Astrocyte (in vitro differentiated cells and primary cell): Measurements from ENCODE around the gene EIF3L. TPM values are rescaled to one million over a fixed set of nuclear protein-coding genes. Genes with fewer than 3 reads are reported as not detected.

Source experiments
- DNase-seq: peaks from one replicate; pipeline ENCODE4 v3.0.0-alpha.2; 2010; ENCODE audit warnings: low read depth
- FAIRE-seq: peaks from 2 replicates; lab custom pipeline; 2011; peaks lifted over from hg19 to GRCh38; lab: Jason Lieb, UNC
- H2AFZ ChIP-seq: 2 replicates; pipeline ENCODE4 v1.6.0; 2012; ENCODE audit warnings: low read depth, low read length, inconsistent platforms
- H3K27ac ChIP-seq: 2 replicates; pipeline ENCODE4 v1.5.1; 2011; ENCODE audit warnings: low read depth, low read length, inconsistent platforms
- H3K27me3 ChIP-seq: 2 replicates; pipeline ENCODE4 v1.6.0; 2011; ENCODE audit warnings: low read length, inconsistent platforms; ENCODE audit not compliant: insufficient read depth
- H3K36me3 ChIP-seq: 2 replicates; pipeline ENCODE4 v1.5.1; 2011; ENCODE audit warnings: low read length, inconsistent platforms; ENCODE audit not compliant: insufficient read depth
- H3K4me1 ChIP-seq: 2 replicates; pipeline ENCODE4 v1.5.1; 2011; ENCODE audit warnings: low read length, inconsistent platforms; ENCODE audit not compliant: insufficient read depth
- H3K4me2 ChIP-seq: 2 replicates; pipeline ENCODE4 v1.6.0; 2012; ENCODE audit warnings: low read length, inconsistent platforms
- H3K4me3 ChIP-seq: 2 replicates; pipeline ENCODE4 v1.5.1; 2011; ENCODE audit warnings: low read depth, mild to moderate bottlenecking, low read length, inconsistent platforms; ENCODE audit not compliant: insufficient read depth
- H3K79me2 ChIP-seq: 2 replicates; pipeline ENCODE4 v1.6.0; 2012; ENCODE audit warnings: mild to moderate bottlenecking, low read length, inconsistent platforms; ENCODE audit not compliant: insufficient read depth
- H3K9ac ChIP-seq: 2 replicates; pipeline ENCODE4 v1.6.0; 2012; ENCODE audit warnings: mild to moderate bottlenecking, low read length, inconsistent platforms
- H3K9me3 ChIP-seq: 2 replicates; pipeline ENCODE4 v1.5.1; 2012; ENCODE audit warnings: low read depth, mild to moderate bottlenecking, low read length, inconsistent platforms; ENCODE audit not compliant: insufficient read depth
- H4K20me1 ChIP-seq: 2 replicates; pipeline ENCODE4 v1.6.0; 2012; ENCODE audit warnings: low read length, inconsistent platforms; ENCODE audit not compliant: insufficient read depth
- H3K27ac Mint-ChIP-seq: one replicate; pipeline ENCODE4 v1.8.0; 2021; ENCODE audit warnings: mild to moderate bottlenecking, mixed read lengths; ENCODE audit not compliant: unreplicated experiment
- H3K27me3 Mint-ChIP-seq: one replicate; pipeline ENCODE4 v1.8.0; 2021; ENCODE audit warnings: low read depth, mixed read lengths; ENCODE audit not compliant: unreplicated experiment
- H3K36me3 Mint-ChIP-seq: one replicate; pipeline ENCODE4 v1.8.0; 2021; ENCODE audit warnings: low read depth, mixed read lengths; ENCODE audit not compliant: unreplicated experiment
- H3K4me1 Mint-ChIP-seq: one replicate; pipeline ENCODE4 v1.8.0; 2021; ENCODE audit warnings: low read depth, mixed read lengths; ENCODE audit not compliant: unreplicated experiment
- H3K4me3 Mint-ChIP-seq: one replicate; pipeline ENCODE4 v1.8.0; 2021; ENCODE audit warnings: mild to moderate bottlenecking, moderate library complexity, mixed read lengths; ENCODE audit not compliant: unreplicated experiment
- H3K9me3 Mint-ChIP-seq: one replicate; pipeline ENCODE4 v1.8.0; 2021; ENCODE audit warnings: mild to moderate bottlenecking, mixed read lengths; ENCODE audit not compliant: unreplicated experiment
- EZH2 ChIP-seq: IDR thresholded peaks from 2 replicates; pipeline ENCODE4 v1.6.1; 2012; ENCODE audit warnings: mild to moderate bottlenecking, low read length, inconsistent platforms; ENCODE audit not compliant: insufficient read depth
- total RNA-seq: library from RNA; stranded (reverse); gene quantifications from 2 replicates; pipeline ENCODE4 v1.2.1, GENCODE V29; 2021
- TF ChIP-seq, protein P1 (sequence below): IDR thresholded peaks from 2 replicates; pipeline ENCODE4 v1.5.1; 2011; ENCODE audit warnings: low read depth, mild to moderate bottlenecking, inconsistent platforms, low read length, moderate library complexity; ENCODE audit not compliant: insufficient read depth

The EIF3L gene
- total RNA-seq, 1 donor from 2014 or later, result 323 TPM

DNA sequence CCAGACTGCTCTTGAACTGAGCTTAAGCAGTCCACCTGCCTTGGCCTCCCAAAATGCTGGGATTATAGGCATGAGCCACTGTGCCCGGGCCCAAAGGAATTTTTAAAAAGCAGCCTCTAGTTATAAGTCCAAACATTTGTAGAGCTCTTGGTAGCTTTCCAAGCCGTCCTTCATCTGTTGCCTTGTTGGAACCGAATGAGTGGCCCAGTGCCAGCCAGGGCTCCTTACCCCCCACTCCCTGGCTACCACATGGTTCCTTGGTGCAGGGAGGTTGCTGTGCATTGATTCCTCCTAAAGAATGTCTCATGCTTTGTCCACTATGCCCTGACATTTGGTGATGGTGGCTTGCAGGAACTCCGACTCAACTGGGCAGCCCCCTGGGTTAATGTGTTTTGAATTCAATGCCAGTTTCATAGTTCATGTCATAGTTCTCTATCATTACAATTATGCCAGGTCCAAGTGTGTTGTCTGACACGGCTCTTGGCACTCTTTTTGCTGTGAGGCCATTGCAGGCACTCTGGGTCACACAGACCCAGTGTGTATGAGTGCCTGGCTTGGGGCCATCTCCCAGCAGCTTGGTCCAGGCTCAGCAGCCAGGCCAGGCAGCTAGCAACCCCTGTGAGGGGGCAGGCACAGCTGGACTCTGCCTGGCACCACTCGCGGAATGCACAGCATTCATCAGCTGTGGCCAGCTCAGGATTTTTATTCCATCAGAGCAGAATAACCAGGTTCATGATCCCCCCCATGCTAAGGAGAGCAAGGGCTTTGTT lies 43.5 kb downstream of the EIF3L start:
- H3K27ac ChIP-seq, result no peak overlapping the region
- TF ChIP-seq EZH2, result no peak
- DNase-seq (no peak), FAIRE-seq (no peak)
- H3K9me3 ChIP-seq, result no peaks in the 10 kb centered on the region
- no peaks in the 10 kb centered on the region for H3K27me3 ChIP-seq
- peaks cover 16% of the 10 kb centered on the region for H3K36me3 Mint-ChIP-seq
- peaks cover 15% of the 10 kb centered on the region for H3K36me3 ChIP-seq
- H3K27me3 Mint-ChIP-seq, result no peaks in the 10 kb centered on the region
- H4K20me1 ChIP-seq, result peaks cover 7% of the 10 kb centered on the region
- H3K9me3 Mint-ChIP-seq, result no peaks in the 10 kb centered on the region
- H3K4me3 ChIP-seq, result no peak overlapping the region
- H3K27ac Mint-ChIP-seq, result no peak overlapping the region
- no peak overlapping the region for H2AFZ ChIP-seq
- H3K79me2 ChIP-seq, result no peaks in the 10 kb centered on the region
- no peak overlapping the region for H3K4me2 ChIP-seq
- peaks cover 54% of the 10 kb centered on the region for H3K4me1 Mint-ChIP-seq
- H3K4me1 ChIP-seq, result peaks cover 10% of the 10 kb centered on the region
- H3K9ac ChIP-seq, result no peak overlapping the region
- H3K4me3 Mint-ChIP-seq, result no peak overlapping the region

GRCh38 chr22:37893583-37893983 lies 44.4 kb downstream of the EIF3L start:
- DNase-seq, result no peak
- TF ChIP-seq, protein P1, sequence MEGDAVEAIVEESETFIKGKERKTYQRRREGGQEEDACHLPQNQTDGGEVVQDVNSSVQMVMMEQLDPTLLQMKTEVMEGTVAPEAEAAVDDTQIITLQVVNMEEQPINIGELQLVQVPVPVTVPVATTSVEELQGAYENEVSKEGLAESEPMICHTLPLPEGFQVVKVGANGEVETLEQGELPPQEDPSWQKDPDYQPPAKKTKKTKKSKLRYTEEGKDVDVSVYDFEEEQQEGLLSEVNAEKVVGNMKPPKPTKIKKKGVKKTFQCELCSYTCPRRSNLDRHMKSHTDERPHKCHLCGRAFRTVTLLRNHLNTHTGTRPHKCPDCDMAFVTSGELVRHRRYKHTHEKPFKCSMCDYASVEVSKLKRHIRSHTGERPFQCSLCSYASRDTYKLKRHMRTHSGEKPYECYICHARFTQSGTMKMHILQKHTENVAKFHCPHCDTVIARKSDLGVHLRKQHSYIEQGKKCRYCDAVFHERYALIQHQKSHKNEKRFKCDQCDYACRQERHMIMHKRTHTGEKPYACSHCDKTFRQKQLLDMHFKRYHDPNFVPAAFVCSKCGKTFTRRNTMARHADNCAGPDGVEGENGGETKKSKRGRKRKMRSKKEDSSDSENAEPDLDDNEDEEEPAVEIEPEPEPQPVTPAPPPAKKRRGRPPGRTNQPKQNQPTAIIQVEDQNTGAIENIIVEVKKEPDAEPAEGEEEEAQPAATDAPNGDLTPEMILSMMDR, result no peak
- no peak for TF ChIP-seq EZH2
- Histone ChIP-seq H2AFZ (no peak overlapping the region), H3K4me2 (no peak overlapping the region), H3K4me3 (no peak overlapping the region), H3K4me1 (peaks cover 9% of the 10 kb centered on the region), H3K9me3 (no peaks in the 10 kb centered on the region), H3K27ac (no peak overlapping the region), H3K9ac (no peak overlapping the region), H3K27me3 (no peaks in the 10 kb centered on the region), H3K36me3 (peaks cover 7% of the 10 kb centered on the region), H3K79me2 (no peaks in the 10 kb centered on the region), H4K20me1 (no peaks in the 10 kb centered on the region)
- Mint-ChIP-seq H3K4me3 (peak overlapping the region; percentile 41), H3K36me3 (peaks cover 13% of the 10 kb centered on the region), H3K27ac (peak overlapping the region; percentile 66), H3K27me3 (no peaks in the 10 kb centered on the region), H3K9me3 (no peaks in the 10 kb centered on the region), H3K4me1 (peaks cover 54% of the 10 kb centered on the region)
- FAIRE-seq, result no peak

DNA sequence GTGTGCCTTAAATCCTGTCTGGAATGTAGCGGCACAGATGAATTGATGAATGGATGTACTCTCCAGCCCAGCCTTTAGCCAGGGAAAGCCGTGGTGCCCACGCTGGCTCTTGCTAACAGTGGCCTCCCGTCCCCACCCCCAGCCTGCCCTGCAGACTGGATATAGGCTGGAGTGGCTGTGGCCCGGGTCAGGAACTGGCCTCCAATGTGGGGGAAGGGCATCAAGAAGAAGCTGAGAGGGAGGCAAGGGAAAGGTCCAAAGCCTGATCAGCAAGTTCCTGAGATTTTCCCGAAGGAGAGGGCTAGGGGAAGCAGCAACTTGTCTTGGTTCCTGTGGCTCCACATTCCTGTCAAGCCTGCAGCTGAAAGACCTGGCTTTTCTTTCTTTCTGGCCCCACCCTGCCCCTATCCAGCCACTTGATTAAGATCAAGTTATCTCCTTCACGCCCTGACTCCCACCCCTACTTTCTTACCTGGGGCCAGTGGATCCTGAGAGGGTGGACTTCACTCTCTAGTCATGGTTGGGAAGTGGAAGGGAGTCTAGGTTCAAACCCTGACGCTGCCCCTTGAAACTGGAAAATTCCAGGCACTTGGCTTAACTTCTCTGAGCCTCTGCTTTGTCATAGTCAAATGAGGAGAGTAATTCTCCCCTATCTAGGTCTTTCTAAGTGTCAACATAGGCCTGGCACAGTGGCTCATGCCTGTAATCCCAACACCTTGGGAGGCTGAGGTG lies 45.9 kb downstream of the EIF3L start:
- H3K27ac Mint-ChIP-seq, result peak overlapping the region; percentile 75
- no peak for DNase-seq
- Histone ChIP-seq H3K27me3 (no peaks in the 10 kb centered on the region), H2AFZ (no peak overlapping the region), H3K4me2 (no peak overlapping the region), H3K4me3 (no peak overlapping the region), H3K79me2 (no peaks in the 10 kb centered on the region), H3K36me3 (no peaks in the 10 kb centered on the region), H3K27ac (no peak overlapping the region), H3K9me3 (no peaks in the 10 kb centered on the region), H3K4me1 (peaks cover 14% of the 10 kb centered on the region), H3K9ac (no peak overlapping the region), H4K20me1 (no peaks in the 10 kb centered on the region)
- TF ChIP-seq, protein P1, result no peak
- no peak for TF ChIP-seq EZH2
- H3K27me3 Mint-ChIP-seq, result no peaks in the 10 kb centered on the region
- FAIRE-seq, result no peak
- H3K4me1 Mint-ChIP-seq, result peaks cover 54% of the 10 kb centered on the region
- H3K4me3 Mint-ChIP-seq, result no peak overlapping the region
- no peaks in the 10 kb centered on the region for H3K9me3 Mint-ChIP-seq
- H3K36me3 Mint-ChIP-seq, result peaks cover 11% of the 10 kb centered on the region
